SKM-1 treated with dmso at 0.1 percent for 144 hours (cell line): Measurements from ENCODE around the gene SRD5A1.

Experiments used
- DNase-seq: peaks from one replicate; lab custom pipeline; 2025; ENCODE audit not compliant: unreplicated experiment; lab: John Stamatoyannopoulos, UW

The SRD5A1 gene, protein sequence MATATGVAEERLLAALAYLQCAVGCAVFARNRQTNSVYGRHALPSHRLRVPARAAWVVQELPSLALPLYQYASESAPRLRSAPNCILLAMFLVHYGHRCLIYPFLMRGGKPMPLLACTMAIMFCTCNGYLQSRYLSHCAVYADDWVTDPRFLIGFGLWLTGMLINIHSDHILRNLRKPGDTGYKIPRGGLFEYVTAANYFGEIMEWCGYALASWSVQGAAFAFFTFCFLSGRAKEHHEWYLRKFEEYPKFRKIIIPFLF

DNA sequence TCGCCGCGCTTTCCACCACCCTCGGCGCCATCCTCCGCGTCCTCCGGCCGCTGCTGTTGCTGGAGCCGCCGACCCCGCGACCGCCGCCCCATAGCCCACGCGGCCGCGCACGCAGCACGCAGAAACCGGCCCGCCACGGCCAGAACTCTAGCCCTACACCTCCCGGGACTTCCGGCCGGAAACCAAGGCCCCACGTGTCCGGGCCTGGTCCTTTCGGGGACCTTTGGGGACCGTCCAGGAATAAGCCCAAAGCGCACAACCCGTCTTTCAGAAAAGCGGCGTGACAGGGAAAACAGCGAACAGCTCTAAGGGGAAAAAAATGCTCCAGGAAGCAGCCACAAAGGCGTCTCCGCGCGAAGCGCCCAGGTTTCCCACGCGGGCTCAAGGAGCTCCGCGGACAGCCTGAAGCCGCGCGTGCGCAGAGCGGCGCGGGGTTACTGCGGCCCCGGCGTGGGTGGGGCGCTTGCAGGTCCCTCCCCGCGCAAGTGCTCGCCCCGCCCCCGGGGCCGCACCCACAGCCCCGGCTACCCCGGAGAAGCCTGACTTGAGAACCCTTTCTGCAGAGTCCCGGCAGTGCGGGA is at the start of gene SRD5A1, which contains the start of gene NSUN2:
Gene SRD5A1 (plus strand): TSS at position 553 of the 581 bp plus-strand sequence. CDS start 137 bp downstream, outside the sequence.
Gene NSUN2 (minus strand): TSS at position 157 of the 581 bp plus-strand sequence. CDS start 65 bp downstream, at position 92.
- DNase-seq: peak; percentile 81

- no peak for DNase-seq
These were observed 49.1 kb upstream of the SRD5A1 start for GRCh38 chr5:6584101-6584645.

GRCh38 chr5:6584727-6585126 is 48.5 kb upstream of the SRD5A1 start:
- no peak for DNase-seq

DNA sequence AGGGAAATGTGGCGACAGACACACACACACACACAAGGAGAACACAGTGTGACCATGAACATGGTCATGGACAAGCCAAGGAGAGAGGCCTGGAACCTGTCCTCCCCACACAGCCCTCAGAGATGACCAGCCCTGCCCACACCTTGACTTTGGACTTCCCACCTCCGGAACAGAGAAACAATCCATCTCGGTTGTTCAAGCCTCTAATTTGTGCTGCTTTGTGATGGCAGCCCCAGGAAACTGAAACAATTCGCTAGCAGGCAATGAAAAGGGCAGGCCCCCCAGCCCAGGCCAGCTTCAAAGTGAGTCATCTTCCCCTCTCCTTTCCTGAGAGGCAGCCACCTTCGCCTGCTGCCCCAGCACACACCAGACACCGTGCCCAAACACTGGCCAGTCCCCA is 48.1 kb upstream of the SRD5A1 start:
- DNase-seq: no peak

- DNase-seq: no peak
These were observed 47.1 kb upstream of the SRD5A1 start for GRCh38 chr5:6585939-6586646.

- DNase-seq: no peak
These were observed 46.6 kb upstream of the SRD5A1 start for GRCh38 chr5:6586647-6587042.

- no peak for DNase-seq
These were observed 46.1 kb upstream of the SRD5A1 start for GRCh38 chr5:6587171-6587570.

- DNase-seq: no peak
These were observed 42.7 kb upstream of the SRD5A1 start for GRCh38 chr5:6590581-6590980.

GRCh38 chr5:6591671-6592288 is 41.5 kb upstream of the SRD5A1 start:
- DNase-seq: no peak

DNA sequence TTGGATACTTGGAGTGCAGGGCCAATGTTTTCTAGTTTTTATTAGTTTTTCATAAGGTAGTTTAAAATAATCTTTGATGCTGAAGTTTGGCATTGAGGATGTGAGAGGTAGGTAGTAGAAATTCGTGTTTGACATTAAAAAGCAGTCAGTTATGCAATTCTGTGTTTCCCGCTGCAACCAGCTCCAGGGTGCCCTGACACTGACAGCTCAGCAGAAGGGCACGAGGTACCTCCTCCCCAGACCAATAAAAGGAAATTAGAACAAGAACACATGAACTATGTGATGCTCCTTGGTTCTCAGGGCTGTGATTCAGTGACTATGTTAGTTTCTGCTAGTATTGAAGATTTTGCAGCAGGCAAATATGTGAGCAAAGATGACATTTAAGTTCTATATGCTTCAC is 40.6 kb upstream of the SRD5A1 start:
- no peak for DNase-seq

GRCh38 chr5:6593148-6594016 is 39.9 kb upstream of the SRD5A1 start:
- DNase-seq: no peak

GRCh38 chr5:6594066-6594465 is 39.2 kb upstream of the SRD5A1 start:
- DNase-seq: no peak

- DNase-seq: no peak
These were observed 37.8 kb upstream of the SRD5A1 start for GRCh38 chr5:6595405-6595804.

DNA sequence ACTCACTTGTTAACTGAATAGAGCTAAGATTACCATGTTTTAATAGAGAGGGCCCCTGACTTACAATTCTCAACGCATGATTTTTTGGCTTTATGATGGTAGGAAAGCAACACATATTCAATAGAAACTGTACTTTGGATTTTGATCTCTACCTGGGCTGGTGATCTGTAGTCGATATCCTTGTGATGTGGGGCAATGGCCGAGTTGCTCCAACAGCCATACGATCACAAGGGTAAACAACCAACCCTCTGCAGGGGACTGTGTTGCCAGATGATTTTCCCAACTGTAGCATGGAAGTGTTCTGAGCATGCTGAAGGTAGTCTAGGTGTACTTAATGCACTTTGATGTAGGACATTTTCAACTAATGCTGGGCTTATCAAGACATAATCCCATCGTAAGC is 36.9 kb upstream of the SRD5A1 start:
- no peak for DNase-seq

- DNase-seq: no peak
These were observed 35.7 kb upstream of the SRD5A1 start for GRCh38 chr5:6597557-6597956.

DNA sequence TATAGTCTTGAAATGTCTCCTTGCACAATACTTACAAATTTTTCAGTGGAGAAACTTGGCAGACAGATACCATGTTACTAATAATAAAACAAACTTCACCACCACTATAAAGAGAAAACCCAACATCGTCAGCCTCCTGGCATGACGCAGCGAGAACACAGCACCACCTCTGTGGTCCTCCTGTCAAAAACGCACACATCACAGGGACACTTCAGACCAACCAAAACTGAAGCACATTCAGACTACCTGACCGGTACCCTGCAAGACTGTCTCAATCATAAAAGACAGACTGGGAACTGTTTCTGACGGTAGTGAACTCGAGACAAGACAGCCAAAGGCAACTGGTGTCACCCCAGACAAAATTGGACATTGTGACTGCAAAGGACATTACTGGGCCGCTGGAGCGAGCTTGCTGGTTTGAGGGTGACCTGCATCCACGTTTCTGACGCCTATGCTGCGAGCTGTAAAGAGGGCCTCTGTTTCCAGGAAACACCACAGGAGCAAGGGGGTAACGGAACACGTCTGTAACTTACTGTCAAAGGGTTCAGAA is 34.8 kb upstream of the SRD5A1 start:
- no peak for DNase-seq

GRCh38 chr5:6599739-6600138 is 33.5 kb upstream of the SRD5A1 start:
- DNase-seq: no peak

DNA sequence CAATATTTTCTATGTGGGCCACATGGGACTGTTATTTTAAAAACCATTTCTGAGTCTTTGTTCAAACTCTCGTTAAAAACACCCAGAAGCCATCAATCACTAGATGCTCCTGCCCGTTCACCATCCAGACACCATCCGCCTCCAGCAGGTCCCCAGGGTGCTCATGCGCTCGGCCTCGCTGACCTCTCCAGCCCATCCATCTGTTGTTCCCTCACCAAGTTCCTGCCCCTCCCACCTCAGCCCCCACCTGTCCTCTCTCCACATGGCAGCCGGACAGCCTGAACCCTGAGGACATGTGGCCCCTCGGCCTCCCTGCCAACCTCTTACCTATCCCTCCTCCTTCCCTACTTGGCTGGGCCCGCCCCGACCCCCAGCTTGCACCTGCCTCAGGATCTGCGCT is 32.0 kb upstream of the SRD5A1 start:
- no peak for DNase-seq

GRCh38 chr5:6601816-6602215 is 31.4 kb upstream of the SRD5A1 start:
- DNase-seq: no peak

- no peak for DNase-seq
These were observed 30.8 kb upstream of the SRD5A1 start for GRCh38 chr5:6602441-6602840.
